ENCODE data around the gene RNU4-1. TPM values are rescaled to one million over a fixed set of nuclear protein-coding genes. Genes with fewer than 3 reads are reported as not detected.

RNU4-1 gene
- total RNA-seq, 1 donor from 2014 or later, result 3,997 TPM

GRCh38 chr12:120290609-120291305 lies 2.3 kb downstream of the RNU4-1 start:
- DNase-seq, result peak; percentile 26

GRCh38 chr12:120287491-120287890 lies 5.5 kb downstream of the RNU4-1 start:
- no peak overlapping the region for H3K27ac Mint-ChIP-seq
- CTCF ChIA-PET, result interaction anchor here (2.4 kb wide), 1 partner anchor 59 kb away, joined by 10 read pairs; no protein-coding TSS in a partner anchor
- no peak for DNase-seq
- no peak for TF ChIP-seq CTCF (IDR thresholded peaks at IDR 0.05)
- no peak for ATAC-seq (ENCODE audit: low read depth)
- H3K27me3 Mint-ChIP-seq, result no peaks in the 10 kb centered on the region
- no peaks in the 10 kb centered on the region for H3K9me3 Mint-ChIP-seq
- no peaks in the 10 kb centered on the region for H3K36me3 Mint-ChIP-seq (ENCODE audit: low read depth)
- POLR2A ChIA-PET, result interaction anchor here (0.6 kb wide), 1 partner anchor 48 kb away, joined by 4 read pairs; no protein-coding TSS in a partner anchor
- H3K4me1 Mint-ChIP-seq, result peaks cover 13% of the 10 kb centered on the region
- intact Hi-C loops (cut with micrococcal nuclease), result no loop called here
- no peak overlapping the region for H3K4me3 Mint-ChIP-seq

More at GRCh38 chr12:120290609-120291305, 2.3 kb downstream of the RNU4-1 start:
- ChIA-PET CTCF (interaction anchor here (1.2 to 3.7 kb wide), 6 partner anchors 11 to 63 kb away, joined by 3 to 26 read pairs (median 5); partner anchors contain the start of genes PXN and SIRT4), POLR2A (interaction anchor here (0.5 to 5.6 kb wide), 59 partner anchors 7 to 1737 kb away, joined by 3 to 273 read pairs (median 7); partner anchors contain the start of genes BICDL1, COQ5, COX6A1 and DYNLL1)
- no peak for ATAC-seq (ENCODE audit: low read depth)
- intact Hi-C loops (cut with micrococcal nuclease), result loop anchor here (1.0 to 5.0 kb wide), 7 partner anchors 62 to 1512 kb away; partner anchors contain the start of genes BICDL1, COX6A1, RAB35 and RPLP0
- H3K9me3 Mint-ChIP-seq, result no peaks in the 10 kb centered on the region
- no peak overlapping the region for H3K27ac Mint-ChIP-seq
- no peaks in the 10 kb centered on the region for H3K36me3 Mint-ChIP-seq (ENCODE audit: low read depth)
- H3K4me3 Mint-ChIP-seq, result peak overlapping the region; percentile 49
- no peak for TF ChIP-seq CTCF (IDR thresholded peaks at IDR 0.05)
- no peaks in the 10 kb centered on the region for H3K27me3 Mint-ChIP-seq
- H3K4me1 Mint-ChIP-seq, result peaks cover 13% of the 10 kb centered on the region

GRCh38 chr12:120286768-120287490 lies 6.1 kb downstream of the RNU4-1 start:
- Mint-ChIP-seq H3K27ac (no peak overlapping the region), H3K36me3 (ENCODE audit: low read depth) (no peaks in the 10 kb centered on the region), H3K4me3 (no peak overlapping the region)

GRCh38 chr12:120284381-120284780 lies 8.7 kb downstream of the RNU4-1 start:
- no peak for TF ChIP-seq CTCF (IDR thresholded peaks at IDR 0.05)
- H3K4me1 Mint-ChIP-seq, result no peaks in the 10 kb centered on the region
- no peaks in the 10 kb centered on the region for H3K9me3 Mint-ChIP-seq
- ChIA-PET CTCF (no interaction called here), POLR2A (no interaction called here)
- H3K27ac Mint-ChIP-seq, result no peak overlapping the region
- no peak for ATAC-seq (ENCODE audit: low read depth)
- intact Hi-C loops (cut with micrococcal nuclease), result no loop called here
- no peak for DNase-seq
- H3K4me3 Mint-ChIP-seq, result no peak overlapping the region
- peaks cover 2% of the 10 kb centered on the region for H3K27me3 Mint-ChIP-seq
- H3K36me3 Mint-ChIP-seq (ENCODE audit: low read depth), result no peaks in the 10 kb centered on the region

More at GRCh38 chr12:120286768-120287490, 6.1 kb downstream of the RNU4-1 start:
- ChIA-PET POLR2A (interaction anchor here (0.6 kb wide), 1 partner anchor 47 kb away, joined by 4 read pairs; no protein-coding TSS in a partner anchor), CTCF (interaction anchor here (1.4 to 2.4 kb wide), 2 partner anchors 59 to 86 kb away, joined by 4 to 10 read pairs; partner anchors contain the start of gene RPLP0)
- peaks cover 13% of the 10 kb centered on the region for H3K4me1 Mint-ChIP-seq
- no peaks in the 10 kb centered on the region for H3K9me3 Mint-ChIP-seq
- no peak for TF ChIP-seq CTCF (IDR thresholded peaks at IDR 0.05)
- DNase-seq (no peak), ATAC-seq (ENCODE audit: low read depth) (no peak)
- intact Hi-C loops (cut with micrococcal nuclease), result no loop called here
- H3K27me3 Mint-ChIP-seq, result peaks cover under 1% of the 10 kb centered on the region

- POLR2A ChIA-PET, result interaction anchor here (0.6 to 2.5 kb wide), 2 partner anchors 8 kb away, joined by 3 to 16 read pairs; partner anchors contain the start of gene RNU4-2
- intact Hi-C loops (cut with micrococcal nuclease), result no loop called here
- Mint-ChIP-seq H3K36me3 (ENCODE audit: low read depth) (no peaks in the 10 kb centered on the region), H3K4me1 (no peaks in the 10 kb centered on the region), H3K4me3 (no peak overlapping the region), H3K9me3 (no peaks in the 10 kb centered on the region), H3K27me3 (peaks cover 6% of the 10 kb centered on the region), H3K27ac (no peak overlapping the region)
- DNase-seq (no peak), ATAC-seq (ENCODE audit: low read depth) (no peak)
- CTCF ChIA-PET, result no interaction called here
- TF ChIP-seq CTCF (IDR thresholded peaks at IDR 0.05), result no peak
Measured at GRCh38 chr12:120283318-120283717, 9.7 kb downstream of the RNU4-1 start.

All from activated B cell treated with CpG ODN at 0.5 μM for 24 hours (primary cell).